ENCODE results near the gene AFDN. TPM values are rescaled to one million over a fixed set of nuclear protein-coding genes. Genes with fewer than 3 reads are reported as not detected.

The AFDN gene
- polyA plus RNA-seq, 3 donors, result 139 to 164 (median 157) TPM

DNA sequence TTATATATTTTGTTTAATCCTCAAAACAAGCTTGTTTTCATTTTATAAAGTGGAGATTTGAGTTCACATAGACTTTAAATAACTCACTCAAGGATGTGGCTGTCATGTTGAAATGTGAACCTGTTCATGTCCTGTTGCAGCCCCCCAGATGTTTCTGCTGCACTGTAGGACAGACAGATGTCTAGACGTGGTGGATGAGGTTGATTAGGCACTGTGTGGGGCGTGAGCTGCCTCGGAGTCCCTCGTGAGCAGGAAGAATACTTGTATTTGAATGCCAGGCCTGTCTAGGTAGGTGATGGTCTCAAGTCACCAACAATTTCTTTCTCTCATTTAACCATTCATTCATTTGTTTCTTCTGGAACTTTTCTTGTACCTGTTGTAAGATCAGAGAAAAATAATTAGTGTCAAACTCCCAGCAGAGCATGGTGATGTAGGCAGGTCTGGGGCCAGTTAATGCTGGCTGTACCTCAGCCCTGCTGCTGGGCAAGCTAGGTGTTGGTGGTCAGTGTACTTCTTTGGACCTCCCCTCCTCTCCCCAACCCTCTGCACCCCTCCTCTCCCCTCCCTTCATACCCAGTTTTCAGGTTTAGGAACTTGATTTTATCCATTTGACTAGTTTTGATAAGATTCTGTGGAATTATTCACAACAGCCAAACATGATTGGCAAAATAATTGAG lies 34.0 kb downstream of the AFDN start:
- DNase-seq (ENCODE audit: low read depth in 3 of 3, low spot score in 2 of 3), result no peak

DNA sequence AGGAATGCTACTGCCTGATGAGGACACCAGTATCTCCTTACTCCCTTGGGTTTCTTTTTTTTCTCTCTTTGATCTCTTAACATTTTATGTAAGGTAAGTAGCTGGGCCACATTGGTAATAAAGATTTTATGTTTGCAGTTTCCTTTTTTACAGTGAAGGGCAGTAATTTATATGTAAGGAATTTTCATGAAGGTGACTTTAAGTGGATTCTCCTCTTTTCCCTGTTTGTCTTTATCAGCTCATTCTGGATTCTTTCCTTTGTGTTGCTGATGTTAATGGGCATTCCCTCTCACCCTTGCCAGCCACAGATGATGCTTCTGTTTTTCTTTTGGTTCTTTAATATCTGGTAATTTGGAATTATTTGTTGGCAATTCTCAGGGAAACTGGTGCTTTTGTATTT lies 34.7 kb downstream of the AFDN start:
- DNase-seq (ENCODE audit: low read depth in 3 of 3, low spot score in 2 of 3), result no peak

DNA sequence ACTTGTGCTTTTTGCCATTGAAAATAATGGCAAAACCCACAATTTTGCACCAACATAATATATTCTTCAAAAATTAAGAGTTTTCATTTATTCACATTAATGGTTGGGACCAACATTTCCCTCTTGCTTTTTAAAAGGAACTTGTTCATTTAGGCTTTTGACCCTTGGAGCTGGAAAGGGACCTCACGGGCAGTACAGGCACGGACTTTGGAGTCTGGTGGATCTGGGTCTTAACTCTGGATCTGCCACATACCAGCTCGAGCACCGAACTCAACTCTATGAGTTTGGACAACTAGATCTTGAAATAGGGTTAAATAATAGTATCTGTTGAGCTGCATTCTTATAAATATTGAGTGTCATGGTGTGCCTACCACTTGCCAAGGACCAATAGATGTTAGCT lies 37.2 kb downstream of the AFDN start:
- DNase-seq (ENCODE audit: low read depth in 3 of 3, low spot score in 2 of 3), result no peak

DNA sequence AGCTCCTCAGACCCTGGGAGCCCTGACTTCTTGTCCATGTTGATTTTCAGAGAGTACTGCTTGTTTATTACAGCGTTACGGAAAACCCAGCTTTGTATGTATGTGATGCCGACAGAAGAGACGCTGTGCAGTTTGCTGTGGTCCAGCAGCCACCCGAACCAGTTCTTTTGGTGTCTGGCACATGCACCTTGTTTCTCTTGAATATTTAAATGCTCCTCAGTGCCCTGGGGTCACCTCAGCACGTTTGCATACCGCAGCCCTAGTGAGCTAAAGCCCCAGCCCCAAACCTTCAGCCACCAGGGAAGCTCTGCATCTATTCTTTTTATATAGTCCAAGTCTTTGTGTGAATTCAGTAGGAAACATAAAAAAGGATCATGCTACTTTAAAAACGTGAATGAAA lies 39.9 kb downstream of the AFDN start:
- no peak for DNase-seq (ENCODE audit: low read depth in 3 of 3, low spot score in 2 of 3)

DNA sequence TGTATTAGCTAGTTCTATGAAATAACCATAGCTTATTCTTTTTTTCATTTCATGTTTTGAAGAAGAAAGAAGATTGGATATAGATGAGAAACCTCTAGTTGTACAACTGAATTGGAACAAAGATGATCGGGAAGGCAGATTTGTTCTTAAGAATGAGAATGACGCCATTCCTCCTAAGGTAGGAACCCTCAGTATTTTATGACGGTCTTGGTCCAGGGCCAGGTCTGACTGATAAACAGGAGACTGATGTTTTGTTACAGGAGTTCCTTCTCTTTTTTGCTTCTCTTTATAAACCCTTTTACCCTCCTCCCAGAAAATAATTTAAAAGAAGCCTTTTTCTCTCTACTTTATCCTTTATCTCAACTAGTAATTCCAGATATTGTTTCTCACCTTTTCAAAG lies 43.6 kb downstream of the AFDN start:
- no peak for DNase-seq (ENCODE audit: low read depth in 3 of 3, low spot score in 2 of 3)

DNA sequence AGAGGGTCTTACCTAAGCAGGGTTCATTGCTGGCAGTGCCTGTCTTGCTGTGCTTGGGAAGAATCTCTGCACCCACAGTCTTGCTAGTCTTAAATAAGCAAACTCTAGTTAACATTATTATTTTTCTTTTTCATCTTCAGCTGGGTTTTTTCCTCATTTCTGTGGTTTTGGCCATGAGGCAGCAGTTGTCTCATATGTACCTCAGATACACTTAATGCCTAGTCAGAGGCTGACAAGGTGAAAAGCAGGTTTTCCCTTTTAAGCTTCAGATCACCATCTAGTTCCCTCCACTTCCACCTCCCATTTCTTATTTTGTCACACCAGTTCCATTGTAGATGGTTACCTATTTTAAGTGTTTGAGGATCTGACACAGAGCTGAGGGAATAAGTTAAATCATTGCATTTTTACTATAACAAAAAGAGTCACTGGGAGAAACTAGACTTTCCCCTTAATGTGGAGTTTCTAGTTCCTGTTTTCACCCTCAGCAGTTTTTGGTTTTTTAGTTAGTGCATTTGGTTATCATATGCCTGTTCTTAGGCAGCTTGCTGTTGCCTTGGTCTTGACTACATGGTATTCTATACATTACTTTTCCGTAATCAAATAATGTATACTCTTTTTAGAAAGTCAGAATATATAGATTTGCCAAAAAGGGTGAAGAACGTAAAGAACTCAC lies 46.0 kb downstream of the AFDN start:
- DNase-seq (ENCODE audit: low read depth in 3 of 3, low spot score in 2 of 3), result no peak

DNA sequence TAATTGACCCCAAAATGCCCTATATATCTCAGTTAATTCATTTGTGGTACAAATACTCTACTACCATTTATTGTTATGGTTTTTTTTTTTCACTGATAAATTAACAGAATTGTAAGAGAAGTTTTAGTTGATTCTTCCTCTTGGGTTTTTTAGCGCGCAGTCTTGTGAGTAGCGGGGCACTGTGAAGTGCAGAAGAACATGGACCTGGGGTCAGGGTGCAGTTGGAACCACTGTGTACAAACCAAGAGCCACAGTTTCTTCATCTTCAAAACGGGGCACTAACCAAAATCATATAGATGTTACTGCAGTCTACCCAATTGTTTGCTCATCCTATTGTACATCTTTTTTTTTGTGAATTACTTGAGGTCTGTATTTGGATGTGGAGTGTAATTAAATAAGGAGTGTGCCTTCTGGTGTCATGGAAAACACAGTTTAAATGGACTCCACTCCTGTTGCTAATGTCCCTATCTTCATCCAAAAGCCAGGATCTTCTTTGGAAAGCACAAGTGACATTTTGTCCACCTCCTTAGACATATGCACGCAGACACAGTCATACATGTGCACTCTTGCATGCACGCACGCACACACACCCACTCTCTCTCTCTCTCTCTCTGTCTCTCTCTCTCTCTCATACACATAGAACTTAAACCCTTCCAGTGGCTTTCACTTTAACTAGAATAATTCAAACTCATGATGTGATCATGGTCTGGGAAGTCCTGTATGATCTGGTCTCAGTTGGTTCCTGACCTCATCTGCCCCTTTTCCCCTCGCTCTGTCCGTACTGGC lies 51.5 kb downstream of the AFDN start:
- no peak for DNase-seq (ENCODE audit: low read depth in 3 of 3, low spot score in 2 of 3)

DNA sequence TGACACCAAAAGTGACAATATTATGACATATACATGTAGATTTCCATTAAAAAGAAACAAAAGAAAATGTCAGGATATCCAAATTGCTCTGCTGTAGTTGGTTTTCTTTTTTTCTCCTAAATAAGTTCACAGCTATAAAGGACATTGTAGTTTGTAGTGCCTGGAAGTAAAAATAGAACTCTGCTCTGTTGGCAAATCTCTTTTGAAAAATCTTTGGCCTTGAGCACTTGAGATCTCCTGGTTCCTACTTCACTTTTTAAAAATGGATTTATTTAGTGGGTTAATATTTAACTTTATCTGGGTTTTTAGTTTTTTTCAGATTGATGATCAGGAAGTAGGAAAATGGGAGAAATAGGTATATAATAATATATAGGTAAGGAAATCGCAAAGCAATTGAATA lies 52.9 kb downstream of the AFDN start:
- no peak for DNase-seq (ENCODE audit: low read depth in 3 of 3, low spot score in 2 of 3)

DNA sequence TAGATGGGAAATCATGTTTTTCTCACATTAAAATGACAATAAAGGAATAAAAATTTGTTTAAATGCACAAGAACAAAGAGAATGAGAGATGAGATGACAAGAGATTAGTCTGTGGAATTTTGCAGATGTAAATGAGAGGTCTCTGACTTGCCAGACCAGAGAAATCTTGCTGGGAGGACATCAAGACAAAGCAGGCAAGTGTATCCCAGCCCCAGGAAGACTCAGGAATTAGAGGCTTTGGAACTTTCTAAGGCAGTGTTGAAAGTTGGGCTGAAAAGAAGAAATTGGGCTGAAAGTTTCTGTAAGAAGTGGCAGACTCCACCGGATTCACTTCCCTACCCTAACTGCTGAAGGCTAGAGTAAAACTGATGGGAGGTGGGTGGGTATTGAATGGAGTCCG lies 54.6 kb downstream of the AFDN start:
- DNase-seq (ENCODE audit: low read depth in 3 of 3, low spot score in 2 of 3), result no peak

DNA sequence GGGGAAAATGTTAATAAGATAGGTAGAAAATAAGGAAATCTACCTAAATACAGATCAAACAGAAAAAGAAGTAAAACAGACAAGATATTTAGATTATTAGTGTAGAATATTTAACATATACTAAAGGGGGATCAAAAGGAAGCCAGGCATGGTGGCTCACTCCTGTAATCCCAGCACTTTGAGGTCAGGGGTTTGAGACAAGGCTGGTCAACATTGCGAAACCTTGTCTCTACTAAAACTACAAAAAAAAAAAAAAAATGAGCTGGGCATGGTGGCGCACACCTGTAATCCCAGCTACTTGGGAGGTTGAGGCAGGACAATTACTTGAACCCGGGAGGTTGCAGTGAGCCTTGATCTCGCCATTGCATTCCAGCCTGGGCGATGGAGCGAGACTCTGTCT lies 55.5 kb downstream of the AFDN start:
- no peak for DNase-seq (ENCODE audit: low read depth in 3 of 3, low spot score in 2 of 3)

DNA sequence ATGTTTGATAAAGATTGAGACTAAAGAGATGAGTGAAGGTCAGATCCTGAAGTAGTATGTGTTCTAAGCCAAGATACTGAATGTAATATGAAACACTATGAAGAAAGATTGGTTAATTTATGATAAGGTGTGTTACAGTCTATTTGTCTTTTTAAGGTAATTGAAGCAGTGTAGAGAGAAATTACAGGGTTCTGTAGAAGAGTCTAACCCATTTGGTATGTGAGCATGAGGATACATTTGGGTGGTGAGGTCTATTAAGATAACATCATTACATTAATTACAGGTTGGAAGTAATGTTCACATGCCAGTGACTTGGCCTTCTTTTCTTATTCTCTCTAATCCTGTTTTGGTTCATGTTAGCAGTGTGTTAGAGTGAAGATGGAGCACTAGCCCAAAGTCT lies 61.4 kb downstream of the AFDN start:
- no peak for DNase-seq (ENCODE audit: low read depth in 3 of 3, low spot score in 2 of 3)

DNA sequence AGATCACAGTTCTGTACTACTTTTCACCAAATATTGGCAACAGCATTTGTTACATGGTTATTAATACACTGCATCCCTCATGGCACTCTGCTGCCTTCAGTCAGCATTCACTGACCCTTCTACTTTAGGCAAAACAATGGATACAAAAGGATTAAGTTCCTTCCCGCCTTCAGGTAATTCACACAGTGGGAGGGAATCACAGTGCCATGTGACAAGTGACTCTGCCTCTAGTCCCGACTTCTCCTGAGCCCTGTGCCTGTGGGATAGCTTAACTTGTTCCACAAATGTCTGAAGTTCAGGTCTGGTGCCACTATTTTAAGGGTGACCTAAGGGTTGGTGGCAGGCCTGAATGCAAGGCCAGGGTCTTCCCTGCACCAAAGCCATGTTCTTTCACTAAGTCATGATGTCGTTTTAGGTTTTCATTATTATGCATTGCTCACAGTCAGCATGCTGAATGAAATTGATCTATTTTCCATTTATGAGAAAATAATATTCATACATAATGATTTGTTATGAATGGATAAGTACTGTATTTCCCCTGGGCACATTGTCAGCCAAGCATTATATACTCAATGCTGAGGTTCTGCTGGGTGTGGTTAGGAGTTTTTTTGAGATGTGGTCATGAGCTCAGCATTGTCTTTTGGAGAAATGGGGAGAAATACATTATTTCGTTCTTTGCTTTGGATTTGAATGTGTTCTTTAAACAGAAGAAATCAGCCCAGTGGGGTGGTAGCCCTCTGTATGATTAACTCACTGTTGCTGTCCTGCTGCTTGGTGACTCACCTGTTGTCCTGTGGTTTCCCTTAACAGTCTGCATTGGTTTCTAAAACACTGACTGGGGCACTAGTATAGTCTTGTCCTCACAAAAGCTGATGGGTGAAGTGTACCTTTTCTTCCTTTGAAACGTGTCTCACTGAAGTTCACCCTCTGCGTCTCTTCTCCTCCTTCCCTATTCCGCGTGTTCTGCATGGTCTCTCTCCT lies 66.4 kb downstream of the AFDN start:
- DNase-seq (ENCODE audit: low read depth in 3 of 3, low spot score in 2 of 3), result no peak

DNA sequence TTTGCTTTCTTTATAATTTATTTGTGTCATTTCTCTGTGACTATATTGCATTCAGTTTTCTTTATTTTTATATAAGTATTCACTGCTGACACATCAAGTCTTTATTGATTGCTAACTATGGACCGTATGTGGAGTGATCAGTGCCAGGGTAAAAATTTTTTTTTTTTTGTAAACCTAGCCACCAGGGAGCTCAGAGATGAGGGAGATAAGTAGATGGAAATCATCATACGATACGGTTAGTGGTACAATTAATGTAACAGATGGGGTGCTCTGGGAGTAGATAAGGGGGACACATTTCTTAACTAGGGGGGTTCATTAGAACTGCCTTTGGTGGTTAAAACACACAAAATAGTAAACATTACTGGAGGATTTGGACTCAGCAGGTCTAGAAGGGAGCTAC lies 68.3 kb downstream of the AFDN start:
- DNase-seq (ENCODE audit: low read depth in 3 of 3, low spot score in 2 of 3), result no peak

DNA sequence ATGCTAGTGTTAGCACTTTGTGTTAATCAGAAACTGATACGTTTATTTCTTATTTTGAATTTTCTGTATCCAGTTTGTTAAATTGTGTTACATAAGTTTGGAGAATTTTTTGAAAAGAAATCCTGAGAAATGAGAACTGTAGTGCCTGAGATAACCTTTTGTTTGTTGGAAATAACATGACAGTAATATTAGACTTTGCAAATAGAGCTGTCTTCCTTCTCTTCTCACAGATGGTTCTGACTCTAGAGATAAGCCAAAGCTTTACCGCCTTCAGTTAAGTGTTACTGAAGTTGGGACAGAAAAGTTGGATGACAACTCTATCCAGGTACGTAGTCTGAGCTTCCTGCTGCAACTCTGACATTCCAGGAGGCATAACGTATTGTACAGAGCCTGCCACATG lies 69.9 kb downstream of the AFDN start:
- no peak for DNase-seq (ENCODE audit: low read depth in 3 of 3, low spot score in 2 of 3)

DNA sequence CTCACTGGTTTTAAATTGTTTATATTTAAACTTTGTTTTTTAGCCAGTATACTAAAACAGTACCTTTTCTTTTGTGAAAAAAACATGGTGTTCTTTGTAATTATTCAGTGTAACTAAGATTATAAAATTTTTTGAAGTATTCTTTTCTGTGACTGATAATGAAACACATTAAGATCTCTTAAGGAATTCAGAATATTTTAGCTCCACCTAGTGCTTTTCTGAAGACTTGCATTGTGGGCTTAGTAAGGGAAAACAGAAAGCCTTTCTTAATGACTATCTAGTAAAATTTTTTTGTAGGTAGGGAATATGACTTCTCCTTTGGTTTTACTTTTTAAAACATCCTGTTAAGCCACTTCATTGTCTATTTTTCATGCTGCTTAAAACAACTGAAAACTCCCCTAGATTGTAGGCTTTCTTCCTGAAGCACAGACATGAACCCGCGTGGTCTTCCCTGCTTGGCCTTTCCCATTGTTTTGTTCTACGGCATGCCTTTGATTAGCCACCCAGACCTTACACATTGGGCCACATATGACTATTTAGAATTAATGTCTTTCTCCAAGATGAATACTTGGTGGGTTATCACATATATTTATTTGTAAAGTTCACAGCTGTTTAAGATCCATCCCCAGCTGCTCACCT lies 72.1 kb downstream of the AFDN start:
- DNase-seq (ENCODE audit: low read depth in 3 of 3, low spot score in 2 of 3), result no peak

DNA sequence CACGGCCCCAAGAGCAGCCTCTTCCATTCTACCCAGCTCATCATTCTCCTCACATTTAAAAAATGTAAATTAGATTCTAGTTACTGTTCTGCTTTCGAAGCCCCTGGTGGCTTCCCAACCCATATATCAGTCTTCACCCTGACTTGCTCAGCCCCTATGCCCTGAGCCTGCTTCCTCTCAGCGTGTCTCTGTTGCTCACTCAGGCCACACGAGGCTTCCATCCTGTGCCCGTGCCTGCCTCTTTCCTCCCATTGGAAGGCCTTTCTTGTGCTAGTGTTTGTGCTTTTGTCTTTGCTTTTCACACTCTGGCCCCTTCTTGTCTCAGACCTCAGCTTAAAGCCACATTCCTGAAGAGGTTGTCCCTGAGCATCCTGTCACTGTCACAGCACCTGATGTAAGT lies 78.1 kb downstream of the AFDN start:
- DNase-seq (ENCODE audit: low read depth in 3 of 3, low spot score in 2 of 3), result no peak

DNA sequence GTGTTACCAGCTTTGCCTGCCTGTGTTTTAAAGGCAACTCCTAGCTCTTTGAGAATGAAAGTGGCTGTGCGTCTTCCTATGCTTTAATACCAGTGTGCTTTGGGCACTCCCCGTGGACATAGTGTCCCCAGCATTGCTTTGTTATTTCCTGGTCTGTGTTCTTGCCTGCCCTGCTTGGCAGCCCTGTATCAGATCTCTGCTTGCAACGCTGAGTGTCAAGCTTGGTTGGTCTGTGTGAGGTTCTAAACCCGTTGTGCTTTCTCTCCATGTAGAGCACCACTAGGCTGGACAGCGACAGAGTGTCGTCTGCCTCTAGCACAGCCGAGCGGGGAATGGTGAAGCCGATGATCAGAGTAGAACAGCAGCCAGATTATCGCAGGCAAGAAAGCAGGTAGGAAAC lies 80.2 kb downstream of the AFDN start:
- peak in 2 of 3 donors; percentile 27 to 45 for DNase-seq (ENCODE audit: low read depth in 3 of 3, low spot score in 2 of 3)

DNA sequence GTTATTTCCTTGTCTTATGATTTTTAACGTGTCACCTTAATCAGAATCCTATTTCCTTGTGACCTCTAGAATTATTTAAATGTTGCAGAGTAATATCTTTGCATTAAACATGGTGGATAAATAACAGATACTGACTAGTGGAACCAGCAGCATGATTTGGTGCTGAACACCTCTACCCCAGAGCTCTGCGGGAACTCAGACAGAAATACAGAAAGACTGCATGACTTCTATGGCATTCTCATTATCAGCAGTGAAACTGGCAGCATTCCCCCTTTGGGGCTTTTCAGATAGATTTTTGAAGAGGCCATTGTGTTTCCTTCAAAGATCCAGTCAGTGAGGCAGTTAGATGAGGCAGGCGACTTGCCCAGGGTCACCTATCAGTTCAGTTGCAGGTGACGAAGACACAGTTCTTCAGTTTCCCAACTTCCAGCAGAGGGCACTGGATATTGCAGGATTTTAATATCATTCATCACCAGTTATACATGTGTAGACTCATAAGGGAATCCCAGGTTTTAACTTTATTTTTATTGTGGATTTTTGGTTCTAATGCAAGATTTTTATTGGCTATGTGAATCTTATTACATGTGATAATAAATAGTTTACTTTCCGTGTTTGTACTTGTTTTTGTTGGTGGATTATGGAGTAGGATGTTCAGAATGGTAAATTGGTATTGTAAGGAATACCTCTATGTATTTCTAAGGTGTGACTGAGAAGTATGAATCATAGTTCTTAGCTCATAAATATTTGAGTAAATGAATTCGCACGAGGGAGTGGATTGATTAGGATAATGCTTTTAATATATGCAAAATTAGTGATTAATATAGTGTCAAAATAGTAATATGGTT lies 81.3 kb downstream of the AFDN start:
- DNase-seq (ENCODE audit: low read depth in 3 of 3, low spot score in 2 of 3), result no peak

DNA sequence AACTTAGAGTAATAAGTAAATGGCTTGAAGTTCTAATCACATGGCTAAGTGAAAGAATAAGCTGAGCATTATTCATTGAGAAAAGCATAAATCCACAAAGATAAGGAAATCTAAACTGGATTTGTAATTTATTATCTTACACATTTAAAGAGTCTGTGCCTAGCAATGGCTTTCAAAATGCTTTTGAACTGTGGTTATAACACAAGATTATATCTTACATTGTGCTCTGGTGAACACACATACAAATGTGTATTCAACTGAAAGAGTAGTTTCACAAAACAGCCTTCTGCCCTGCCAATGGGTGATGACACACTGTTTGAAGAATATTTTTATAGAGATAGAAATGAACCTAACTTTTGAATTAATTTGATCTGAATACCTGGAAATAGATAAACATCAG lies 83.3 kb downstream of the AFDN start:
- no peak for DNase-seq (ENCODE audit: low read depth in 3 of 3, low spot score in 2 of 3)

All from right renal cortex interstitium (tissue), 3 donors.